Measurements from ENCODE around the gene CDH4. TPM values are rescaled to one million over a fixed set of nuclear protein-coding genes. Genes with fewer than 3 reads are reported as not detected.

CDH4 gene
- total RNA-seq, 2 experiments from 2014 or later, result 0.06 to 0.08 TPM

- Mint-ChIP-seq H3K4me1 (no peaks in the 10 kb centered on the region), H3K36me3 (no peaks in the 10 kb centered on the region), H3K9me3 (no peaks in the 10 kb centered on the region), H3K27ac (no peak overlapping the region), H3K4me3 (no peak overlapping the region), H3K27me3 (no peaks in the 10 kb centered on the region)
- DNase-seq, result no peak
Measured at GRCh38 chr20:61764471-61765025, 512.5 kb downstream of the CDH4 start.

GRCh38 chr20:61765081-61765870, 513.2 kb downstream of the CDH4 start:
- H3K27ac Mint-ChIP-seq, result no peak overlapping the region
- H3K4me1 Mint-ChIP-seq, result no peaks in the 10 kb centered on the region
- H3K27me3 Mint-ChIP-seq, result no peaks in the 10 kb centered on the region
- no peak overlapping the region for H3K4me3 Mint-ChIP-seq
- no peak for DNase-seq
- H3K36me3 Mint-ChIP-seq, result no peaks in the 10 kb centered on the region
- H3K9me3 Mint-ChIP-seq, result no peaks in the 10 kb centered on the region

- no peak for DNase-seq
- no peaks in the 10 kb centered on the region for H3K4me1 Mint-ChIP-seq
- no peaks in the 10 kb centered on the region for H3K27me3 Mint-ChIP-seq
- H3K4me3 Mint-ChIP-seq, result no peak overlapping the region
- no peak overlapping the region for H3K27ac Mint-ChIP-seq
- H3K36me3 Mint-ChIP-seq, result no peaks in the 10 kb centered on the region
- no peaks in the 10 kb centered on the region for H3K9me3 Mint-ChIP-seq
Measured at GRCh38 chr20:61765871-61766654, 514.0 kb downstream of the CDH4 start.

DNA sequence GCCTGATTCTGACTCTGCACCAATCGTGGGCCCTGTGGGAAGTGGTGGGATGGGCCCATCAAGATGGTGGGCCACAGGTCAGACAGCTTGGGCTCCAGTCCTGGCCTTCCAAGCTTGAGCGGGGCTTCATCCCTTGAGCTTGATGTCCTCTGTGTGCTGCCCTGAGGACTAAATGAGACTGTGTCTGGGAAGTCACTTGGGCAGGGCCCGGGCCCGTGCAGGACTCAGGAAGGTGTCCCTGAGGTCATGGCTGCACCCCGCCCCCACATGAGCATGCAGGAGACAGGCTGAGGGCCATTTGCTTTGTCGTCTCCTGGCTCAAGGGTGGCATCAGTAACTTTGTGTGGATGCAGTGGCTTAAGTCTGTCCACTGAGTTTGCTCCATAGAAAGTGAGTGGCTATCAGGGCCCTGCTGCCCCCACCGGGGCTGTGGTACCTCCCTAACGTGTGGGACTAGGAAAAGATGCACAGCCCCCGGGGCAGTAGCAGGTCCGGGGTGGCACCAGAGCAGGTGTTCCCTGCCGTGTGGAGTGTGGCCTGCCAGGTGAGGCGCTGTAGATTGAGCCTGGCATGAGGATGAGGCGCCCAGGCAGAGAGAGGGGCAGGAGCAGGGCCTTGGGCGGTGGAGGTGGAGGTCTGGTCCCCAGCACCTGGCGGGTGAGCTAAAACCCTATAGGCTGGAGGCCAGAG, 515.0 kb downstream of the CDH4 start:
- no peaks in the 10 kb centered on the region for H3K27me3 Mint-ChIP-seq

DNA sequence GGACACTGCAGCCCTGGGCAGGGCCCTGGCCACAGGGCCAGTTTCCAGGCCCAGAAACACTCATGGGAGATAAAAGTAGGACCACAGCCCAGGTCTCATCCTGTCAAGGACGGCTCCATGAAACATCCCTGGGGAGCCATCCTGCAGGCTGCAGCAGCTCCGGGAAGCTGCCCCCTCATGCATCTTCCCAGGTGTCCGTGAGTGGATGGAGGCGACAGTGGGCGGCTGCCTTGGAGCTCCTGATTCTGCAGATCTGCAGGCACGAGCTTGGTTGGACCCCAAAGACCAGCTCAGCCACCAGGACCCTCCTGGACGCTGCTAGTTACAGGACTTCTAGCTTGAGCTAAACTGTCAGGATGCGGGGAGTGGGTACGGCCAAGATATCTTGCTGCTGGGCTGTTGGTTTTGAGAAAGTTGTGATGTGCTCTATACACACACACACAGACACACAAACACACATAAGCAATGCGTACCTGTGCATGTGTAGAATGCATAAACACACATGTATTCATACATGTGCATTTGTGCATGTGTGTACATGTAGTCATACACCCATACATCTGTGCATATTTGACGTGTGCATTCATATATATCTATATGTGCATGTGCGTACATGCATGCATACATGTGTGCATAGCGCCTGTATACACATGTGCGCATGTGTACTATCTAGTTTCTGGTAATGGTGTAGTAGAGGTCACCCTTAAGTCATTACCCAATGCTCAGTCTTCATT, 515.9 kb downstream of the CDH4 start:
- H3K4me1 Mint-ChIP-seq, result no peaks in the 10 kb centered on the region
- H3K9me3 Mint-ChIP-seq, result no peaks in the 10 kb centered on the region
- H3K36me3 Mint-ChIP-seq, result no peaks in the 10 kb centered on the region
- DNase-seq, result no peak
- no peak overlapping the region for H3K27ac Mint-ChIP-seq
- H3K4me3 Mint-ChIP-seq, result no peak overlapping the region
- H3K27me3 Mint-ChIP-seq, result no peaks in the 10 kb centered on the region

More for the DNA sequence above, 515.0 kb downstream of the CDH4 start:
- Mint-ChIP-seq H3K4me3 (no peak overlapping the region), H3K9me3 (no peaks in the 10 kb centered on the region), H3K36me3 (no peaks in the 10 kb centered on the region), H3K4me1 (no peaks in the 10 kb centered on the region), H3K27ac (no peak overlapping the region)
- DNase-seq, result no peak

- H3K36me3 Mint-ChIP-seq, result no peaks in the 10 kb centered on the region
Measured at GRCh38 chr20:61768571-61769285, 516.7 kb downstream of the CDH4 start.

DNA sequence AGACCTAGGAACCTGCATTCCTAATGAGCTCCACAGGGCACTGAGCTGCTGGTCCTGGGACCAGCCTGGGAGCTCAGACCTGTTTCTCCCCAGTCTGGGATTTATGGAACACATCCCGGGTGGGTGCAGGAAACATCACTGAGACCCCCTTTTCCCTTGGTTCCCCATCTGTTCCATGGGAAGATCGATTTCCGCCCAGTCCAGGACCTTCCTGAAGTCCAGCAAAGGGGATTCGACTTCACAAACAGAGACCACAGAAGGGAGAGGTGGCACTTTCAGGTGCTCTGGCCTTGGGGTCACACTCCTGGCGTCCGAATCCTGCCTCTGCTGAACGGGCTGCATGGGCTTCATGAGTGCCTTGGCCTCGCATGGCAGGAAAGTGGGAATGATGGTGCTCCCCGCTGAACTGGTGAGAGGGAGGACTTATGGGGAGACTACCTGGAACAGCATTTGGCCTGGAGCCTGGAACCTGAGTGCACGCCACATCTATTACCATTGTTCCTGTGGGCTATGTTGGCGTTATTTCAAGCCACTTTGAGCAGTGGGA, 517.3 kb downstream of the CDH4 start:
- H3K9me3 Mint-ChIP-seq, result no peaks in the 10 kb centered on the region
- H3K4me1 Mint-ChIP-seq, result no peaks in the 10 kb centered on the region
- no peak overlapping the region for H3K4me3 Mint-ChIP-seq
- DNase-seq, result no peak
- no peaks in the 10 kb centered on the region for H3K27me3 Mint-ChIP-seq
- H3K36me3 Mint-ChIP-seq, result no peaks in the 10 kb centered on the region
- no peak overlapping the region for H3K27ac Mint-ChIP-seq

More at GRCh38 chr20:61768571-61769285, 516.7 kb downstream of the CDH4 start:
- H3K9me3 Mint-ChIP-seq, result no peaks in the 10 kb centered on the region
- H3K27ac Mint-ChIP-seq, result no peak overlapping the region
- no peak for DNase-seq
- H3K27me3 Mint-ChIP-seq, result no peaks in the 10 kb centered on the region
- no peaks in the 10 kb centered on the region for H3K4me1 Mint-ChIP-seq
- H3K4me3 Mint-ChIP-seq, result no peak overlapping the region

DNA sequence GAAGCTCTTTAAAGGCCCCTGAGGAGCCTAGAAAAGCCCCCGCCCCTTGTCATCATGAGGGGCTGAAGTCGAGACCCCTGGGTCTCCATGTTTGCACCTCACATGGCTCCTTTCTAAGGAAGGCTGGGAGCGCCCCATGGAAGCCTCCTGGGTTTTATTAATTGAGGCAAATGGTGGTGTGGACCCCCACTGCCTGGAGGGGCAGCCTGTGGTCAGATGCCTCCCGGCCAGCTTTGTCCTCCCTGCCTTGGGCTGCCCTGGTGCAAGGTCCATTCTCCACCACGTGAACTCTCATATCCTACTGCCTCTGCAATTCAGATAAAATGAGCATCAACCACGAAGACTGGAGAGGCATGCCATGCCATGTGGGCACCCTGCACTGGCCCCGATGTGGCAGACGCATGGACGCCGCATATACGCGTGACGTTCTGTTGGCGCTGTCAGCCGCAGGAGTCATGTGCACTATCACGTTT, 518.1 kb downstream of the CDH4 start:
- DNase-seq, result no peak
- Mint-ChIP-seq H3K27ac (no peak overlapping the region), H3K4me3 (no peak overlapping the region), H3K4me1 (no peaks in the 10 kb centered on the region), H3K27me3 (peaks cover 3% of the 10 kb centered on the region), H3K9me3 (no peaks in the 10 kb centered on the region), H3K36me3 (no peaks in the 10 kb centered on the region)

GRCh38 chr20:61771805-61772350, 519.8 kb downstream of the CDH4 start:
- no peaks in the 10 kb centered on the region for H3K4me1 Mint-ChIP-seq
- no peak overlapping the region for H3K27ac Mint-ChIP-seq
- no peaks in the 10 kb centered on the region for H3K9me3 Mint-ChIP-seq
- H3K4me3 Mint-ChIP-seq, result no peak overlapping the region
- H3K27me3 Mint-ChIP-seq, result peaks cover 3% of the 10 kb centered on the region
- H3K36me3 Mint-ChIP-seq, result no peaks in the 10 kb centered on the region
- no peak for DNase-seq

DNA sequence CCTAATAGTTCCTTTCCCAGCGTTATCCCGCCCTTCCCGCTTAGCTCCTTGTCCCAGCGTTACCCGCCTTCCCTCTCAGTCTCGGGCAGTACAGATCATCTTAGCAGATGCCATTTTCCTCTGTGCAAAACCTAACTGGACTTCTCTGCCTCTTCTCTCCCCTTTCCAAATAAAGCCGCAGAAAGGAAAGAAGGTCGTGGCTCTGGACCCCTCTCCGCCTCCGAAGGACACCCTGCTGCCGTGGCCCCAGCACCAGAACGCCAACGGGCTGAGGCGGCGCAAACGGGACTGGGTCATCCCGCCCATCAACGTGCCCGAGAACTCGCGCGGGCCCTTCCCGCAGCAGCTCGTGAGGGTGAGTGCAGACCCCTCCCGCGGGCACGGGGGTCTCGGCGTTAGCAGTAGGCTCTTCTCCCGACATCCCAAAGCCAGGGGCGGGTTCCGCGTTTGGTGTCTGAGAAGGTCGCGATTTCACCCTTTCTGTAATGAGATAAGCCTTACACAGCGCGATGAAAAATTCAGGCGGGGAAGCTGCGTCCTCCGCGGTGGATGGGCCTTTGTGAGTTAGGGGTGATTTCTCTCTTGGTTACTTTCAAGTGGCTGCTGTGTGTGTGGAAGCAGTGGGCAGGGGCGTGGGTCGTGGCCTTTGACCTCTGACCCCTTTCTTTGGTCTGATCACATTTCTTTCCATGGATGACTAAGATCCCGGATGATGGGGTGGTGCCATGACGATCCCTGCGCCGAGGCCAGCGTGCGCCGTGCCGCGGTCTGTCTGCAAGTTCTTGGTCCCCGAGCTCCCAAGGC, 521.0 kb downstream of the CDH4 start:
- Mint-ChIP-seq H3K27me3 (peaks cover 3% of the 10 kb centered on the region), H3K4me3 (no peak overlapping the region), H3K9me3 (no peaks in the 10 kb centered on the region), H3K4me1 (no peaks in the 10 kb centered on the region), H3K27ac (no peak overlapping the region), H3K36me3 (no peaks in the 10 kb centered on the region)
- DNase-seq, result no peak

DNA sequence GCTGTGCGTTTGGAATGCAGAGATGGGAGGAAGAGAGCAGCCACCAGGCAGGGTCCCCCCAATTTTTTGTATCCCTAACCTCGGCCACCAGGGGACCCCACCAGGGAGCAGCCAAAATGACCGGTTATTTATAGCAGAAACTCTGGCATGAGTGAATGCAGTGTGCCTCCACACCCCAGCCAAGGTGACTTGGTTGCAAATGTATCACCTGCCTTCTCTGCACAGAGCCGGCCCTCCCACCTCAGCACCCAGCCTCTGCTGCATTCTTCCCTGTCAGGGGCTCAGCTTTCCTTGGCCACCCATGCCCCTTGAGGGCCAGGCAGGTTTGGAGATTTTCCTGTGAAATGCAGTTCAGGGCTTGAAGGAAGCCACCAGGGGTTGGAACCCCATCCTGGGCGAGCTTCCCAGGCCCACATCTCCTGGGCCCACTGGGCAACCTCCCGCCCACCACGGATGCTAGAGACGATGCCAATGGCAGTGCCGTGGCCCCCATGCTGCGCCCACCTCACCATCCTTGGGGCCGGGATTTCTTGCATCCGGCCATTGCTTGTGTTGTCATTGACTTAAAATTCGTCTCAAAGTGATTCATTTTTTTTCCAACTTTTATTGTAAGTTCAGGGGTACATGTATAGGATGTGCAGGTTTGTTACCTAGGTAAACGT, 522.0 kb downstream of the CDH4 start:
- H3K4me3 Mint-ChIP-seq, result no peak overlapping the region
- H3K4me1 Mint-ChIP-seq, result no peaks in the 10 kb centered on the region
- H3K36me3 Mint-ChIP-seq, result no peaks in the 10 kb centered on the region
- H3K27ac Mint-ChIP-seq, result no peak overlapping the region
- no peak for DNase-seq
- peaks cover 3% of the 10 kb centered on the region for H3K27me3 Mint-ChIP-seq
- no peaks in the 10 kb centered on the region for H3K9me3 Mint-ChIP-seq

GRCh38 chr20:61775423-61775822, 523.4 kb downstream of the CDH4 start:
- Mint-ChIP-seq H3K36me3 (no peaks in the 10 kb centered on the region), H3K4me1 (no peaks in the 10 kb centered on the region), H3K4me3 (no peak overlapping the region), H3K27ac (no peak overlapping the region), H3K27me3 (peaks cover 3% of the 10 kb centered on the region), H3K9me3 (no peaks in the 10 kb centered on the region)
- no peak for DNase-seq

Measured in activated naive CD8-positive, alpha-beta T cell treated with anti-CD3 and anti-CD28 coated beads for 36 hours (primary cell).